Parathyroid adenoma (tissue), 2 donors: Measurements from ENCODE around the gene C10orf67.
"Not testable (repeated sequence)": the region's sequence is repeated elsewhere in the genome, so short reads cannot be mapped to it uniquely, and the experiment has no call there.

Experiments
- H2AFZ ChIP-seq: fragments of 300-600 bp; sonication (generic); one replicate; pipeline ENCODE4 v1.7.0; 2017; ENCODE audit warnings: antibody characterized with exemption, mild to moderate bottlenecking
- H3K27ac ChIP-seq: fragments of 300-600 bp; sonication (generic); one replicate; pipeline ENCODE4 v1.7.0; 2017
- H3K27me3 ChIP-seq: fragments of 300-600 bp; sonication (generic); one replicate; pipeline ENCODE4 v1.7.0; 2017; ENCODE audit warnings: low read length; ENCODE audit not compliant: control insufficient read depth, insufficient read depth
- H3K36me3 ChIP-seq: fragments of 300-600 bp; sonication (generic); one replicate; pipeline ENCODE4 v1.7.0; 2017; ENCODE audit warnings: low read length; ENCODE audit not compliant: control insufficient read depth, insufficient read depth
- H3K4me1 ChIP-seq: fragments of 300-600 bp; sonication (generic); one replicate; pipeline ENCODE4 v1.7.0; 2017; ENCODE audit warnings: control low read depth
- H3K4me2 ChIP-seq: fragments of 300-600 bp; sonication (generic); one replicate; pipeline ENCODE4 v1.7.0; 2017; ENCODE audit warnings: low read length
- H3K4me3 ChIP-seq: fragments of 300-600 bp; sonication (generic); one replicate; pipeline ENCODE4 v1.7.0; 2017; ENCODE audit warnings: low read depth, low read length
- H3K79me2 ChIP-seq: fragments of 300-600 bp; sonication (generic); one replicate; pipeline ENCODE4 v1.7.0; 2017; ENCODE audit warnings: control low read depth
- H3K9ac ChIP-seq: fragments of 300-600 bp; sonication (generic); one replicate; pipeline ENCODE4 v1.7.0; 2017; ENCODE audit warnings: mild to moderate bottlenecking
- H3K9me3 ChIP-seq: fragments of 300-600 bp; sonication (generic); one replicate; pipeline ENCODE4 v1.7.0; 2017; ENCODE audit warnings: low read length; ENCODE audit not compliant: control insufficient read depth
- CTCF ChIP-seq: fragments of 300-600 bp; sonication (generic); IDR thresholded peaks from one replicate; pipeline ENCODE4 v1.7.0; 2017; ENCODE audit warnings: antibody characterized with exemption, mild to moderate bottlenecking
- donor health status: primary hyperparathyroidism.

The C10orf67 gene

GRCh38 chr10:23354630-23355279, 10.2 kb upstream of the C10orf67 start:
- no peak overlapping the region for H3K4me3 ChIP-seq
- no peaks in the 10 kb centered on the region for H3K9me3 ChIP-seq
- no peak overlapping the region for H2AFZ ChIP-seq
- H3K27ac ChIP-seq: no peak overlapping the region
- no peak overlapping the region for H3K9ac ChIP-seq
- H3K79me2 ChIP-seq: no peaks in the 10 kb centered on the region
- H3K36me3 ChIP-seq: no peaks in the 10 kb centered on the region
- no peak overlapping the region for H3K4me2 ChIP-seq
- TF ChIP-seq CTCF: no peak
- H3K27me3 ChIP-seq: no peaks in the 10 kb centered on the region
- no peaks in the 10 kb centered on the region for H3K4me1 ChIP-seq

GRCh38 chr10:23351926-23352519, 7.4 kb upstream of the C10orf67 start:
- TF ChIP-seq CTCF: no peak
- Histone ChIP-seq H3K9ac (no peak overlapping the region), H3K4me2 (no peak overlapping the region), H3K27ac (no peak overlapping the region), H3K9me3 (no peaks in the 10 kb centered on the region), H3K4me1 (no peaks in the 10 kb centered on the region), H3K27me3 (no peaks in the 10 kb centered on the region), H3K36me3 (no peaks in the 10 kb centered on the region), H3K79me2 (no peaks in the 10 kb centered on the region), H2AFZ (no peak overlapping the region), H3K4me3 (no peak overlapping the region)

GRCh38 chr10:23350706-23351105, 6.1 kb upstream of the C10orf67 start:
- not testable (repeated sequence) for H3K9me3 ChIP-seq, H3K36me3 ChIP-seq, H3K27ac ChIP-seq, H3K9ac ChIP-seq, H3K4me3 ChIP-seq, H2AFZ ChIP-seq, H3K4me2 ChIP-seq, H3K79me2 ChIP-seq, H3K27me3 ChIP-seq, H3K4me1 ChIP-seq

- H3K79me2 ChIP-seq: no peaks in the 10 kb centered on the region
- no peak overlapping the region for H2AFZ ChIP-seq
- TF ChIP-seq CTCF: no peak
- H3K27ac ChIP-seq: no peak overlapping the region
- H3K27me3 ChIP-seq: no peaks in the 10 kb centered on the region
- H3K4me3 ChIP-seq: no peak overlapping the region
- no peak overlapping the region for H3K9ac ChIP-seq
- no peaks in the 10 kb centered on the region for H3K36me3 ChIP-seq
- H3K4me1 ChIP-seq: no peaks in the 10 kb centered on the region
- H3K9me3 ChIP-seq: no peaks in the 10 kb centered on the region
- peak overlapping the region; percentile 21 for H3K4me2 ChIP-seq
Measured at GRCh38 chr10:23345861-23346260, 1.3 kb upstream of the C10orf67 start.

GRCh38 chr10:23343591-23344240, 881 bp downstream of the C10orf67 start:
- Histone ChIP-seq H3K4me3 (peak overlapping the region; percentile 75), H3K4me1 (no peaks in the 10 kb centered on the region), H3K36me3 (no peaks in the 10 kb centered on the region), H2AFZ (peak overlapping the region; percentile 95), H3K79me2 (no peaks in the 10 kb centered on the region), H3K27me3 (no peaks in the 10 kb centered on the region), H3K9ac (no peak overlapping the region), H3K9me3 (no peaks in the 10 kb centered on the region), H3K27ac (no peak overlapping the region), H3K4me2 (peak overlapping the region; percentile 34)
- no peak for TF ChIP-seq CTCF
